ENCODE data around the gene DDX42. TPM values are rescaled to one million over a fixed set of nuclear protein-coding genes. Genes with fewer than 3 reads are reported as not detected.

Gene DDX42
- total and polyA plus RNA-seq, 5 experiments from 2014 or later, result 8.9 to 175 (median 18.5) TPM

DNA sequence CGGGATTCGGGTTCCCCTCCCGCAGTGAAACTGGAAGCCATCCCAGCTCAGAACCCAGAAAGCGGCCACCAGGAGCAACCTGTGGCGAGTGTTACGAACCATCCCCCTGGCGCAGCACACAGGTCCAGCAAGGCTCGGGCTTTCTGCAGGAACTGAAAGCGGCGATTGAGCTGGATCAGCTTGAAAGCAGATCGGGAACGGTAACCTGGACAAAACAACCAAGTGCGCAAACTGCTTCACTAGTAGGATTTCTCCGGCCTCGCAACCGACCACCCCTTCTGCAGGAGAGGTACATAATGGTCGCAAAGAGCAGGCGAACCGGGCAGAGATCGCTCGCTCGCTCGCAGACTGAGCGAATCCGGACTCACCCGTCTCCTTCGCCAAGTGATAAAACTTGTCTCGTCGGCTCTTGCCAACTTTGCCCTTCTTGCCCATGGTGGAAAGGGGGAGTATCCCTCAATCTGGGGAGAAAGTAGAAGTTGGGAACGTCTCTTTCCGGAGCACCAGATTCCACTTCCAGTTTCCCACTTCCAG is 52.6 kb downstream of the DDX42 start:
- ATAC-seq (peak; percentile 12 to 14), DNase-seq (peak in 1 of 10 donors; percentile 22)
- peak overlapping the region; percentile 92 to 100 (median 98) for H3K4me3 Mint-ChIP-seq
- H3K36me3 Mint-ChIP-seq, result peaks cover 9 to 73% (median 25%) of the 10 kb centered on the region in 3 donors
- POLR2A ChIA-PET, result interaction anchor here (1.0 to 10.4 kb wide), 9 partner anchors 13 to 319 kb away, joined by 3 to 177 read pairs (median 4); partner anchors contain the start of genes CCDC47, DDX42, LIMD2 and SMARCD2
- H3K27ac Mint-ChIP-seq, result peak overlapping the region; percentile 97 to 100 (median 99)
- peaks cover 39 to 81% (median 79%) of the 10 kb centered on the region in 4 donors for H3K4me1 Mint-ChIP-seq
- no peaks in the 10 kb centered on the region for H3K27me3 Mint-ChIP-seq
- H3K9me3 Mint-ChIP-seq, result no peaks in the 10 kb centered on the region

DNA sequence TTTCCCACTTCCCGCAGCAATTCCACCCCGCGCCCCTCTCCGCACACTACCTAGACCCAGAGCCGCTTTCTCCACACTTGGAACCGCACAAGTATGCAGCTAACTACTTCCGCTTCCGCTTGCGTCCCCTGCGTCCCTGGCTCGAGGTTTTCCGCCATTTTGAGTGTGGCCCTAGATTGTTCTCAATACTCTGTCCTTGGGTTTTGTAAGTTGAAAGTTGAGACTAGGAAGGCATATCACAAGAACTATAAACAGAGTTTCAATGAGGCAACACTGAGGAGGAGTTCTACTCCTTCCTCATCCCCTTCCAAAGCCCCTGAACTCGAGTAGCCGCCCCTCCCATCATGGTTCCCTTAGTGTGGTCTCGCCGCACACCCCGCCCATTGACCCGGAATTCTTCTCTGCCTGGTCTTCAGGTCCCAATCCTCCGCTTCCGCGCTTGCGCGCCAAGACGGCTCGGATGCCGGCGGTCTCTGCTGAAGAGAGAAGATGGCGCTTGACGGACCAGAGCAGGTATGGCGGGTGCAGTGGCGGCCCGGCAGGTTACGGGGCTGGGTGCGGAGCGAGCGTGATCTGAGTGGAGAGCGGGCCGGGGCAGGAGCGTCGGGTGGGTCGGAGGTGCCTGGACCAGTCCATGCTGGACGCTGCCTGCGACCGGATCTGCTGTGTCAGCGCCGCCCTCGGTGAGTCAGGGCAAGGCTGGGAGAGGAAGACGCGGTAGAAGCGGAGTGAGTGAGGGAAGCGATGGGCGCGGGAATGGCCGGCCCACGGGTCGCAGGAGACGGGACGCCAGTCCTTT is 53.2 kb downstream of the DDX42 start, which contains the start of the genes FTSJ3 and PSMC5:
FTSJ3 (minus strand) TSS at position 662 of the 799 bp plus-strand sequence. CDS start 761 bp downstream, outside the sequence.
PSMC5 (plus strand) TSS at position 430 of the 799 bp plus-strand sequence; CDS start at position 490, 60 bp downstream.
- no peaks in the 10 kb centered on the region for H3K27me3 Mint-ChIP-seq
- peak within 1 kb of the TSS; percentile 97 to 100 (median 99) for H3K27ac Mint-ChIP-seq
- DNase-seq (peak; percentile 90 to 98 (median 94)), ATAC-seq (peak; percentile 91 to 93)
- H3K4me3 Mint-ChIP-seq, result peak within 1 kb of the TSS; percentile 92 to 100 (median 98)
- H3K4me1 Mint-ChIP-seq, result peaks cover 40 to 83% (median 81%) of the 10 kb centered on the region in 4 donors
- H3K36me3 Mint-ChIP-seq, result peaks cover 9 to 73% (median 25%) of the 10 kb centered on the region in 3 donors
- POLR2A ChIA-PET, result interaction anchor here (0.9 to 10.4 kb wide), 11 partner anchors 13 to 318 kb away, joined by 3 to 177 read pairs (median 4); partner anchors contain the start of genes CCDC47, DDX42, LIMD2 and SMARCD2
- H3K9me3 Mint-ChIP-seq, result no peaks in the 10 kb centered on the region

DNA sequence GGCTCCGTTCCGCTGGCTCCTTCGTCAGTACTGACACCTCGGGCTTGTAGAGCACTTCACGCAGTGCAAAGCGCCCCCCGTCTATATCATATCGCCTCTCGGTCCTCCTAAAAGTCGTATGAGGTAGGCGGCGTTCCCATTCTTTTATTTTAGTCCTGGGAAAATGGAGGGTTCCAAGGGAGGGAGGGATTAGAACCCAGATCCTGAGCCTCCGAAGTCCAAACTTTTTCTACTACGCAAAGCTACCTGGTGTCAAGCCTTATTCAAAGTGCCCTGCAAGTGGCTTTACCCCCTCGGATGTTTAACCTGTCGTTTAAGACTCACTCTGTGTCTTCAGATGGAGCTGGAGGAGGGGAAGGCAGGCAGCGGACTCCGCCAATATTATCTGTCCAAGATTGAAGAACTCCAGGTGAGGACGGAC is 53.8 kb downstream of the DDX42 start:
- H3K4me3 Mint-ChIP-seq, result peak overlapping the region; percentile 92 to 100 (median 98)
- peaks cover 42 to 87% (median 81%) of the 10 kb centered on the region in 4 donors for H3K4me1 Mint-ChIP-seq
- POLR2A ChIA-PET, result interaction anchor here (0.6 to 10.4 kb wide), 8 partner anchors 11 to 130 kb away, joined by 3 to 177 read pairs (median 8); partner anchors contain the start of genes CCDC47, DDX42, LIMD2 and SMARCD2
- DNase-seq (no peak), ATAC-seq (no peak)
- H3K9me3 Mint-ChIP-seq, result no peaks in the 10 kb centered on the region
- H3K27ac Mint-ChIP-seq, result peak overlapping the region; percentile 97 to 100 (median 99)
- H3K27me3 Mint-ChIP-seq, result no peaks in the 10 kb centered on the region
- peaks cover 9 to 73% (median 30%) of the 10 kb centered on the region in 3 donors for H3K36me3 Mint-ChIP-seq

DNA sequence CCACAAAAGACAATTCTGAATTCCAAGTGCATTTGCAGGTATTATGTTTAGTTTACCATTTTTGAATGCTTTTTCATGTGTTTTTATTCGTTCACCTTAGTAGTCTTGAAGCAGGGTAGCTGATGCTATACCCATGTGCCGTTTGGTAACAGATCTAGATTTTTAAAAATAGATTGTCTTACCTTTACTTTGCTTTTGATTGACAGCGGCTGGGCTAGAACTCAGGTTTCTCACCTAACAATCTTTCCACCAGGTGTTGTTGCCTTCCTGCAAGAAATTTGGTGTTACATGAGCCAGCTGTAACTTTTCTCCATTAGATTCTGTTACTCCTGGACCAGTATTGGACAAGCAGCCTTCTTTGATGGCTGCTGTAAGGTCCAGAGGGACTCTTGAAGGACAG is 55.0 kb downstream of the DDX42 start:
- H3K4me1 Mint-ChIP-seq, result peaks cover 39 to 84% (median 79%) of the 10 kb centered on the region in 4 donors
- H3K36me3 Mint-ChIP-seq, result peaks cover 4 to 72% (median 30%) of the 10 kb centered on the region in 3 donors
- no peaks in the 10 kb centered on the region for H3K27me3 Mint-ChIP-seq
- POLR2A ChIA-PET, result interaction anchor here (1.0 to 10.4 kb wide), 6 partner anchors 11 to 131 kb away, joined by 4 to 177 read pairs (median 22); partner anchors contain the start of genes CCDC47, DDX42, LIMD2 and SMARCD2
- no peaks in the 10 kb centered on the region for H3K9me3 Mint-ChIP-seq
- ATAC-seq (no peak), DNase-seq (no peak)
- H3K27ac Mint-ChIP-seq, result peak overlapping the region in 7 of 10 donors; percentile 39 to 98 (median 73)
- peak overlapping the region; percentile 25 to 99 (median 94) for H3K4me3 Mint-ChIP-seq

DNA sequence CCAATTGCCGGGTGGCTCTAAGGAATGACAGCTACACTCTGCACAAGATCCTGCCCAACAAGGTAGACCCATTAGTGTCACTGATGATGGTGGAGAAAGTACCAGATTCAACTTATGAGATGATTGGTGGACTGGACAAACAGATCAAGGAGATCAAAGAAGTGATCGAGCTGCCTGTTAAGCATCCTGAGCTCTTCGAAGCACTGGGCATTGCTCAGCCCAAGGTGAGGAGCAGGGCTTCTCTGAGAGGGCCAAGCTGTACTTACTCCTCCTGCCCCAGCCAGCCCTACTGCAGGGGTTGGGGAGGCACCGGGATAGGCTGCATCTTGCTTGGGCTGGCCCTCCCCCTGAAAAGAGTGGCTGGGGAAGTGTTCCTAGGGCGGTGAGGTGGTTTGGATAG is 56.3 kb downstream of the DDX42 start:
- H3K27me3 Mint-ChIP-seq, result no peaks in the 10 kb centered on the region

DNA sequence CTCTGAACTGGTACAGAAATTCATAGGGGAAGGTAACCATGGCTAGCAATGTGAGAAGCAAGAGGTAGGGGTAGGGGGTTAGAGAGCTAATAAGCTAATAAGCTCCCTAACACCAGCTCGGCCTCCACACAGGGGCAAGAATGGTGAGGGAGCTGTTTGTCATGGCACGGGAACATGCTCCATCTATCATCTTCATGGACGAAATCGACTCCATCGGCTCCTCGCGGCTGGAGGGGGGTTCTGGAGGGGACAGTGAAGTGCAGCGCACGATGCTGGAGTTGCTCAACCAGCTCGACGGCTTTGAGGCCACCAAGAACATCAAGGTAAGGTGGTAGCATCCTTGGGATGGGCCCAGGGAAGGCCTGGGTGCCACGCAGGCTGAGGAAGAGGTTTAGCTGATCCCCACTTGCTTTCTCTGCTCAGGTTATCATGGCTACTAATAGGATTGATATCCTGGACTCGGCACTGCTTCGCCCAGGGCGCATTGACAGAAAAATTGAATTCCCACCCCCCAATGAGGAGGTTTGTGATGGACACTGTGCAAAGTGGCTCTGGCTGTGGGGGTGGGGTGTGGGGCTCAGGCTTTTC is 57.0 kb downstream of the DDX42 start:
- DNase-seq (no peak), ATAC-seq (no peak)
- peak overlapping the region; percentile 21 to 81 (median 68) for H3K4me3 Mint-ChIP-seq
- H3K27me3 Mint-ChIP-seq, result no peaks in the 10 kb centered on the region
- H3K27ac Mint-ChIP-seq, result peak overlapping the region; percentile 72 to 98 (median 86)
- peaks cover 37 to 87% (median 82%) of the 10 kb centered on the region in 4 donors for H3K4me1 Mint-ChIP-seq
- no peaks in the 10 kb centered on the region for H3K9me3 Mint-ChIP-seq
- H3K36me3 Mint-ChIP-seq, result peaks cover 0 to 73% (median 27%) of the 10 kb centered on the region in 3 donors
- POLR2A ChIA-PET, result interaction anchor here (0.6 to 10.4 kb wide), 7 partner anchors 9 to 402 kb away, joined by 3 to 177 read pairs (median 5); partner anchors contain the start of genes CCDC47, DDX42, LIMD2 and SMARCD2

More for the DNA sequence above, 56.3 kb downstream of the DDX42 start:
- Mint-ChIP-seq H3K27ac (peak overlapping the region; percentile 5 to 98 (median 86)), H3K36me3 (peaks cover 0 to 72% (median 27%) of the 10 kb centered on the region in 3 donors), H3K4me3 (peak overlapping the region in 9 of 10 donors; percentile 18 to 81 (median 68)), H3K9me3 (no peaks in the 10 kb centered on the region), H3K4me1 (peaks cover 38 to 88% (median 85%) of the 10 kb centered on the region in 4 donors)
- ATAC-seq (no peak), DNase-seq (no peak)
- POLR2A ChIA-PET, result interaction anchor here (0.6 to 10.4 kb wide), 9 partner anchors 9 to 757 kb away, joined by 3 to 177 read pairs (median 5); partner anchors contain the start of genes CCDC47, DDX42, LIMD2 and SMARCD2

DNA sequence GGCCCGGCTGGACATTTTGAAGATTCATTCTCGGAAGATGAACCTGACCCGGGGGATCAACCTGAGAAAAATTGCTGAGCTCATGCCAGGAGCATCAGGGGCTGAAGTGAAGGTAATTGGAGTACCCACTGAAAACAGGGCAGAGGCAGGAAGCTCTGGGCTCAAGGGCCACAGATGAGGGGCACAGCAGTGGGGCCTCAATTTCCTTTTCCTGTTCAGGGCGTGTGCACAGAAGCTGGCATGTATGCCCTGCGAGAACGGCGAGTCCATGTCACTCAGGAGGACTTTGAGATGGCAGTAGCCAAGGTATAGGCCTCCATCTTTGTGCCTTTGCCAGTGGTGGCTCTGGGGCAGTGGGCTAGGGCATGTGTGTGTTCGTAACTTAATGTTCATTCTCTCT is 57.5 kb downstream of the DDX42 start:
- peak in 1 of 10 donors; percentile 28 for DNase-seq
- Mint-ChIP-seq H3K27ac (peak overlapping the region; percentile 72 to 98 (median 86)), H3K4me3 (peak overlapping the region in 9 of 10 donors; percentile 46 to 81 (median 69)), H3K27me3 (no peaks in the 10 kb centered on the region), H3K9me3 (no peaks in the 10 kb centered on the region), H3K4me1 (peaks cover 37 to 82% (median 77%) of the 10 kb centered on the region in 4 donors), H3K36me3 (peaks cover 0 to 76% (median 27%) of the 10 kb centered on the region in 3 donors)
- POLR2A ChIA-PET, result interaction anchor here (1.4 to 10.4 kb wide), 4 partner anchors 8 to 134 kb away, joined by 5 to 177 read pairs (median 89); partner anchors contain the start of genes CCDC47, DDX42, LIMD2 and SMARCD2
- no peak for ATAC-seq

DNA sequence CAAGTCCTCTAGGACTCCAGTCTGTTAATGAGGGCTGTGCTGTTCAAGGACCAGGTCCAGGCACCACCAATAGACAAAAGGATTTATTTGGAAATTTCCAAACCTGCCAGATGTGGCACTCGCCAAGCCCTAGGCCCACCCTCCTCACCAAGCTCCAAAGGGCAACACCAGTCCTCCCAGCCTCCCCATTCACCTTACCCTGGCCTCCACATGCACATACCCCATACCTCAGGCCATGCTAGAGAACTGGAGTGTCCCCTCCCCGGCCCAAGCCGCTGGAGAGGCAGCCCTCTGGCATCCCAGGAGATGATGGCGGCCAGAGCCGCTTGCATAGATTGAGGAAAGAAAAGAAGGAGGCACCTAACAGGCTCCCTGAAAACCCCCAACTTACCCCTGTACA is 58.0 kb downstream of the DDX42 start:
- peak overlapping the region in 9 of 10 donors; percentile 46 to 81 (median 69) for H3K4me3 Mint-ChIP-seq
- H3K36me3 Mint-ChIP-seq, result peaks cover 0 to 81% (median 27%) of the 10 kb centered on the region in 3 donors
- DNase-seq, result no peak
- ATAC-seq, result no peak
- H3K9me3 Mint-ChIP-seq, result no peaks in the 10 kb centered on the region
- H3K27ac Mint-ChIP-seq, result peak overlapping the region; percentile 72 to 98 (median 86)
- POLR2A ChIA-PET, result interaction anchor here (1.4 to 10.4 kb wide), 4 partner anchors 8 to 134 kb away, joined by 5 to 177 read pairs (median 89); partner anchors contain the start of genes CCDC47, DDX42, LIMD2 and SMARCD2
- H3K27me3 Mint-ChIP-seq, result no peaks in the 10 kb centered on the region
- H3K4me1 Mint-ChIP-seq, result peaks cover 38 to 82% (median 76%) of the 10 kb centered on the region in 4 donors

DNA sequence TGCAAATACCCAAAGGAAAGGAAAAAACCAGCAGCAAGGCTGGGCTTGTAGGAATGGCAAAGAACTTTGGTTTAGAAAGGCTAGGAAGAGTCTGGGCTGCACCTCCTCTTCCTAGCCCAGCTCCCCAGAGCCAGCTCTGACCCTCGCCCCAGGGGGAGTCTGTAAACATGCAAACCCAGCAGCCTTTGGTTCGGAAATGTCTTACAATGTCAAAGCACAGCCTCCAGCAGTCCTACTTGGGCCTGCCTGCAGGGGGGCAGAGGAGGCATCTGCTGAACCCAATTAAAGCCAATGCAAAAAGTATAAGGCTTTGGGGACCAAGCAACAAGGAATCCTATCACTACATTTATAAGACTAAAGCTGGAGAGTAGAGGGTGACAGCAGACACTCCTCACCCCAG is 58.5 kb downstream of the DDX42 start:
- Mint-ChIP-seq H3K27ac (peak overlapping the region; percentile 33 to 98 (median 86)), H3K4me3 (peak overlapping the region in 7 of 10 donors; percentile 16 to 81 (median 68)), H3K9me3 (no peaks in the 10 kb centered on the region), H3K36me3 (peaks cover 0 to 80% (median 25%) of the 10 kb centered on the region in 3 donors), H3K4me1 (peaks cover 35 to 81% (median 75%) of the 10 kb centered on the region in 4 donors), H3K27me3 (no peaks in the 10 kb centered on the region)
- POLR2A ChIA-PET, result interaction anchor here (1.0 to 10.4 kb wide), 3 partner anchors 7 to 135 kb away, joined by 3 to 177 read pairs (median 146); partner anchors contain the start of genes LIMD2 and SMARCD2
- no peak for ATAC-seq
- DNase-seq, result no peak

DNA sequence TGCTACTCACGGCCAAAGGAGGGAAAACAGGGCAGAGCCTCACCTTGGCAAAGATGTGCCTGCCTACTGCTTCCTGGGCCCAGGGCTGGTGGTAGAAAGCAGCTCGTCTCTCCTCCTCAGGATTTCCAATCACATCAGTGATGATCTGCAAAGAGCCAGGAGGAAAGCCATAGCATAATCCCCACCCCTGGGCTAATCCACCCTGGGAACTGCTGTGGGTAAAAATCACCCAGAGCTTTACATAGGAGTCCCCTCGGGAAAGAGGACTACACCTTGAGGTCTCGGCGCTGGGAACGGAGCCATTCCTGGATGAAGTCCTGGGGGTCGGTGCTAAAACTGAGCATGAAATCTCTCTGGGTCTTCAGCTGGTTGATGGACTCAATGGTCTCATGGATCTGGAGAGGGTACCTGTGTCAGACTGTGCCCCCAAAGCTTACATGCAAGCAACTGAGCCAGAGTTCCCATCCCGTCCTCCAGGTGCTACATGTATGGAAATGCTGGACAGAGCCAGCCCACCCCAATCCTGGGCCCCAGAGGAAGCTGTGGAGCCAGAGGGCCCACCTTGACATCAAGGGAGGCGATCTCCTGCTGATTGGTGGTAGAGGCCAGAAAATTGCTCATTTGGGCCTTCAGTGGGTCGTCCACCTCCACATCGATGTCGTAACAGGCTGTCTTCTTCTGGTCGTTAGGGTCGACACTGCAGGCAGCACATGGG is 59.2 kb downstream of the DDX42 start:
- ATAC-seq, result no peak
- DNase-seq, result no peak
- peaks cover 34 to 78% (median 73%) of the 10 kb centered on the region in 4 donors for H3K4me1 Mint-ChIP-seq
- H3K27me3 Mint-ChIP-seq, result no peaks in the 10 kb centered on the region
- POLR2A ChIA-PET, result interaction anchor here (0.6 to 10.4 kb wide), 6 partner anchors 7 to 136 kb away, joined by 3 to 177 read pairs (median 8); partner anchors contain the start of genes CCDC47, DDX42, LIMD2 and SMARCD2
- H3K9me3 Mint-ChIP-seq, result no peaks in the 10 kb centered on the region
- H3K4me3 Mint-ChIP-seq, result peak overlapping the region in 1 of 10 donors; percentile 20
- H3K27ac Mint-ChIP-seq, result peak overlapping the region in 8 of 10 donors; percentile 24 to 98 (median 62)
- peaks cover 0 to 82% (median 25%) of the 10 kb centered on the region in 3 donors for H3K36me3 Mint-ChIP-seq
